Measurements from ENCODE around the gene USP40. TPM values are rescaled to one million over a fixed set of nuclear protein-coding genes. Genes with fewer than 3 reads are reported as not detected.

The USP40 gene
- total RNA-seq, 4 donors from 2014 or later, result 10.9 to 29.2 (median 12.4) TPM

GRCh38 chr2:233437439-233437955, 129.1 kb downstream of the USP40 start:
- Histone ChIP-seq H3K4me1 (peaks cover 60 to 89% of the 10 kb centered on the region in 2 donors), H3K4me3 (no peak overlapping the region), H3K9me3 (no peaks in the 10 kb centered on the region), H3K27me3 (no peaks in the 10 kb centered on the region), H3K36me3 (peaks cover 0 to 59% of the 10 kb centered on the region in 2 donors), H3K27ac (peak overlapping the region; percentile 92 to 97 (median 96))
- in situ Hi-C loops (cut with MboI; ENCODE audit: low sequenced_read_pairs in 4 of 4) (no loop called here), intact Hi-C loops (cut with DNase I; ENCODE audit: low total_unique reads) (loop anchor here (2.0 kb wide), 1 partner anchor 25 kb away; no protein-coding TSS in a partner anchor)
- DNase-seq (peak in 1 of 2 donors; percentile 36), ATAC-seq (no peak)
- TF ChIP-seq CTCF (IDR thresholded peaks at IDR 0.05 in 4 of 5, conservative IDR thresholded peaks at IDR 0.05 in 1 of 5) (no peak), POLR2A (IDR thresholded peaks at IDR 0.05) (no peak)

GRCh38 chr2:233436691-233437438, 129.7 kb downstream of the USP40 start:
- in situ Hi-C loops (cut with MboI; ENCODE audit: low sequenced_read_pairs in 4 of 4) (no loop called here), intact Hi-C loops (cut with DNase I; ENCODE audit: low total_unique reads) (loop anchor here (2.0 kb wide), 1 partner anchor 24 kb away; no protein-coding TSS in a partner anchor)
- peak in 1 of 2 donors; percentile 15 for ATAC-seq
- peaks cover 0 to 55% of the 10 kb centered on the region in 2 donors for H3K36me3 ChIP-seq
- peaks cover 61 to 91% of the 10 kb centered on the region in 2 donors for H3K4me1 ChIP-seq
- H3K4me3 ChIP-seq, result no peak overlapping the region
- H3K27me3 ChIP-seq, result no peaks in the 10 kb centered on the region
- H3K27ac ChIP-seq, result peak overlapping the region; percentile 92 to 97 (median 96)
- peak in 1 of 2 donors; percentile 46 for DNase-seq
- TF ChIP-seq POLR2A (IDR thresholded peaks at IDR 0.05) (no peak), CTCF (IDR thresholded peaks at IDR 0.05 in 4 of 5, conservative IDR thresholded peaks at IDR 0.05 in 1 of 5) (no peak)
- H3K9me3 ChIP-seq, result no peaks in the 10 kb centered on the region

- intact Hi-C loops (cut with DNase I; ENCODE audit: low total_unique reads) (loop anchor here (2.0 kb wide), 1 partner anchor 23 kb away; no protein-coding TSS in a partner anchor), in situ Hi-C loops (cut with MboI; ENCODE audit: low sequenced_read_pairs in 4 of 4) (no loop called here)
- peak; percentile 64 to 82 for ATAC-seq
- TF ChIP-seq POLR2A (IDR thresholded peaks at IDR 0.05), result no peak
- TF ChIP-seq CTCF (IDR thresholded peaks at IDR 0.05 in 4 of 5, conservative IDR thresholded peaks at IDR 0.05 in 1 of 5), result no peak
- Histone ChIP-seq H3K4me3 (no peak overlapping the region), H3K36me3 (peaks cover 0 to 49% of the 10 kb centered on the region in 2 donors), H3K4me1 (peaks cover 68 to 87% of the 10 kb centered on the region in 2 donors), H3K27me3 (no peaks in the 10 kb centered on the region), H3K27ac (peak overlapping the region; percentile 92 to 97 (median 96)), H3K9me3 (no peaks in the 10 kb centered on the region)
- DNase-seq, result peak; percentile 59 to 92
These were observed 130.4 kb downstream of the USP40 start for GRCh38 chr2:233436191-233436581.

- peaks cover 73 to 87% of the 10 kb centered on the region in 2 donors for H3K4me1 ChIP-seq
- in situ Hi-C loops (cut with MboI; ENCODE audit: low sequenced_read_pairs in 4 of 4) (no loop called here), intact Hi-C loops (cut with DNase I; ENCODE audit: low total_unique reads) (loop anchor here (2.0 kb wide), 1 partner anchor 23 kb away; no protein-coding TSS in a partner anchor)
- DNase-seq (peak in 1 of 2 donors; percentile 35), ATAC-seq (peak in 1 of 2 donors; percentile 5)
- H3K4me3 ChIP-seq, result no peak overlapping the region
- no peaks in the 10 kb centered on the region for H3K27me3 ChIP-seq
- H3K27ac ChIP-seq, result peak overlapping the region; percentile 92 to 97 (median 96)
- no peaks in the 10 kb centered on the region for H3K9me3 ChIP-seq
- H3K36me3 ChIP-seq, result peaks cover 0 to 45% of the 10 kb centered on the region in 2 donors
- TF ChIP-seq CTCF (IDR thresholded peaks at IDR 0.05 in 4 of 5, conservative IDR thresholded peaks at IDR 0.05 in 1 of 5), result no peak
- no peak for TF ChIP-seq POLR2A (IDR thresholded peaks at IDR 0.05)
These were observed 131.0 kb downstream of the USP40 start for GRCh38 chr2:233435436-233436190.
